ENCODE measurements around the gene FPR1. TPM values are rescaled to one million over a fixed set of nuclear protein-coding genes. Genes with fewer than 3 reads are reported as not detected.

FPR1 gene
- total RNA-seq, 1 donor: not detected

- no peak overlapping the region for H3K4me3 ChIP-seq (ENCODE audit: low read depth, low read length)
- no peak for TF ChIP-seq CTCF (IDR thresholded peaks at IDR 0.05; ENCODE audit: insufficient read depth, low read length)
- DNase-seq (ENCODE audit: low read depth): no peak
Measured at GRCh38 chr19:51697169-51697776, 54.4 kb downstream of the FPR1 start.

DNA sequence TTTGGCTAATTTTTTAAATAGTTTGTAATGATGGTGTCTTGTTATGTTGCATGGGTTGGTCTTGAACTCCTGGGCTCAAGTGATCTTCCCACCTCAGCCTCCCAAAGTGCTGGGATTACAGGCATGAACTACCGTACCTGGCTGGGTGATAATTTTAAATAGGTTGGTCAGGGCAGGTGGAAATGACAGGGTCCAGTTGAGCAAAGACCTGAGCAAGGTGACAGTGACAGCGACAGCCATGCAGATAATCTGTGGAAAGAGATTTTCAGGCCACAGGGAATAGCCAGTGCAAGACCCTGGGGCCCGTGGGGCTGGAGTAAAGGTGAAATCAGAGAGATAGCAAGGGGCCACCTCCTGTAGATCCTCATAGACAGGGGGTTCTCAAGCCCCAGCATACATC, 55.1 kb downstream of the FPR1 start:
- DNase-seq (ENCODE audit: low read depth): no peak
- TF ChIP-seq CTCF (IDR thresholded peaks at IDR 0.05; ENCODE audit: insufficient read depth, low read length): no peak
- H3K4me3 ChIP-seq (ENCODE audit: low read depth, low read length): no peak overlapping the region

Other genes with a start within 250 kb of the FPR1 start
- not detected in 2 replicates for gene SIGLEC6, start 220.2 kb downstream of the FPR1 start, total RNA-seq (ENCODE audit: low replicate concordance)
- 7.9 and 12.9 TPM in 2 replicates for gene ZNF175, start 180.6 kb downstream of the FPR1 start, total RNA-seq (ENCODE audit: low replicate concordance)
- gene SIGLEC5, start 121.5 kb downstream of the FPR1 start, total RNA-seq (ENCODE audit: low replicate concordance): not detected in 2 replicates
- not detected in 2 replicates for gene SIGLEC14, start 105.1 kb downstream of the FPR1 start, total RNA-seq (ENCODE audit: low replicate concordance)
- 5.3 and 8.5 TPM in 2 replicates for gene SPACA6, start 58.5 kb downstream of the FPR1 start, total RNA-seq (ENCODE audit: low replicate concordance)
- 0.09 and 0.49 TPM in 2 replicates for gene HAS1, start 27.9 kb downstream of the FPR1 start, total RNA-seq (ENCODE audit: low replicate concordance)
- gene FPR2, start 9.3 kb upstream of the FPR1 start, total RNA-seq (ENCODE audit: low replicate concordance): not detected in 2 replicates
- not detected in 2 replicates for gene FPR3, start 43.3 kb upstream of the FPR1 start, total RNA-seq (ENCODE audit: low replicate concordance)
- gene ZNF577, start 136.1 kb upstream of the FPR1 start, total RNA-seq (ENCODE audit: low replicate concordance): 6.7 and 8.9 TPM in 2 replicates
- gene ZNF649, start 153.1 kb upstream of the FPR1 start, total RNA-seq (ENCODE audit: low replicate concordance): 8.0 and 9.9 TPM in 2 replicates
- gene ZNF613, start 175.6 kb upstream of the FPR1 start, total RNA-seq (ENCODE audit: low replicate concordance): 0.16 and 7.8 TPM in 2 replicates
- 9.1 and 14.6 TPM in 2 replicates for gene ZNF350, start 235.0 kb upstream of the FPR1 start, total RNA-seq (ENCODE audit: low replicate concordance)